Colonic mucosa (tissue), 4 donors: ENCODE results near the gene MAVS. TPM values are rescaled to one million over a fixed set of nuclear protein-coding genes. Genes with fewer than 3 reads are reported as not detected.
A peak's percentile ranks its signal among the peaks of the same experiment; 100 is the strongest.

ENCODE experiments used
- DNase-seq: peaks from one replicate; pipeline ENCODE4 v3.0.0-alpha.2; 2020
- H3K27ac ChIP-seq: fragments of 200-600 bp; one replicate; pipeline ENCODE4 v1.8.0; 2021
- H3K27me3 ChIP-seq: fragments of 200-600 bp; one replicate; pipeline ENCODE4 v1.8.0; 2021
- H3K36me3 ChIP-seq: fragments of 200-600 bp; one replicate; pipeline ENCODE4 v1.8.0; 2021
- H3K4me1 ChIP-seq: fragments of 200-600 bp; one replicate; pipeline ENCODE4 v1.8.0; 2021; ENCODE audit warnings: mild to moderate bottlenecking
- H3K4me3 ChIP-seq: fragments of 200-600 bp; one replicate; pipeline ENCODE4 v1.8.0; 2021
- H3K9ac ChIP-seq, 2 donors: one replicate each; pipeline ENCODE4 v1.7.0; 2013; ENCODE audit warnings: control low read depth in 2 of 2, low read depth in 2 of 2, low read length in 2 of 2
- H3K9me3 ChIP-seq: fragments of 200-600 bp; one replicate; pipeline ENCODE4 v1.8.0; 2021
- intact Hi-C: fragments of 100-400 bp; cut with DNase I; formaldehyde crosslinking; loops from one replicate; pipeline ENCODE4 v1.14.1; 2022
- total RNA-seq, 2 donors: library from RNA; stranded (reverse); fragmentation: NEBNext Ultra II Directional in 1 of 2; extraction: Animal tissue kit (Norgen Biotek cat#: 25700) in 1 of 2; gene quantifications; one replicate each; pipeline ENCODE4 v1.2.1, GENCODE V29; 2021
- TF ChIP-seq, protein P1 (sequence below): fragments of 200-600 bp; IDR thresholded peaks from one replicate; pipeline ENCODE4 v1.8.0; 2022; ENCODE audit warnings: antibody characterized with exemption, mild to moderate bottlenecking
- donor health status: healthy.
- donor health status: DM: no; HTN: no; CAD: no.
- donor health status: DM: no; HTN: no; CAD: no.

MAVS gene
- total RNA-seq, 2 donors from 2014 or later: 46.2 to 70.7 TPM

DNA sequence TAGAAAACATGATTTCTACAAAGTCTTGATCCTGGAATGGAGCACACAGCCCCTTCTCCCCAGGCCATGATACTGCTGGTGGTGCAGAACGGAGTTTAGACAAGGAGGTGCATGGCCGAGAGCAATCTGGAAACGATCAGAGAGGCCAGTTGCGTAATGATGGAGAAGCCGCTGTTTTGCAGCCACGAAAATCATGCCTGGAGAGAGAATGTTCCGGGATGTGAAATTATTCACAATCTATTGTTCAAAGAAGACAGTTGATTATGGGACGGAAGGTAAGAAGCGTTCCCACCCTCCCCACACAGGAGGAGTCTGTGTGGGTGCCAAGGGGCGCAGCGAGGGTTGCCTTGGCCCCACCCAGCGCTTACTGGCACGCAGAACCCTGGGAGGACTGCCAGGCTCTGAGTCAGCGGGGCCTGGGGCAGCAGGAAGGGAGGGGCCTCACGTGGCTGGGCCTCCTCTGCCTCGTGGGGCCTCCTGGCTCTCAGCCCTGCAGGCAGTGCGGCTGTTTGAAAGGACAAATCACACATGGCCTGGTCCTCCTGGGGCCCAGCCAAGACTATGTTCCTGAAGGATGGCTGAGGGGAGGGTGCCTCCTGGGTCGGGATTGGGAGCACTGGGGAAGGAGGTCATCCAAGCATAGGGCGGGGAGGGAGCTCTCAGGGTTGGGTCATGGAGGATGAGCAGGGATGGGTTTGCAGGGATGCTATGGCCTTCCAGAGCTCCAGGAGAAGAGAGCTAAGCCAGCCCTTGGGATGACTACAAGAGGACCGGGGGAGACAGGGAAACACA lies 35.0 kb upstream of the MAVS start:
- peak; percentile 99 for DNase-seq
- no peaks in the 10 kb centered on the region for H3K27me3 ChIP-seq
- H3K9me3 ChIP-seq: no peaks in the 10 kb centered on the region
- intact Hi-C loops: no loop called here
- TF ChIP-seq, protein P1, sequence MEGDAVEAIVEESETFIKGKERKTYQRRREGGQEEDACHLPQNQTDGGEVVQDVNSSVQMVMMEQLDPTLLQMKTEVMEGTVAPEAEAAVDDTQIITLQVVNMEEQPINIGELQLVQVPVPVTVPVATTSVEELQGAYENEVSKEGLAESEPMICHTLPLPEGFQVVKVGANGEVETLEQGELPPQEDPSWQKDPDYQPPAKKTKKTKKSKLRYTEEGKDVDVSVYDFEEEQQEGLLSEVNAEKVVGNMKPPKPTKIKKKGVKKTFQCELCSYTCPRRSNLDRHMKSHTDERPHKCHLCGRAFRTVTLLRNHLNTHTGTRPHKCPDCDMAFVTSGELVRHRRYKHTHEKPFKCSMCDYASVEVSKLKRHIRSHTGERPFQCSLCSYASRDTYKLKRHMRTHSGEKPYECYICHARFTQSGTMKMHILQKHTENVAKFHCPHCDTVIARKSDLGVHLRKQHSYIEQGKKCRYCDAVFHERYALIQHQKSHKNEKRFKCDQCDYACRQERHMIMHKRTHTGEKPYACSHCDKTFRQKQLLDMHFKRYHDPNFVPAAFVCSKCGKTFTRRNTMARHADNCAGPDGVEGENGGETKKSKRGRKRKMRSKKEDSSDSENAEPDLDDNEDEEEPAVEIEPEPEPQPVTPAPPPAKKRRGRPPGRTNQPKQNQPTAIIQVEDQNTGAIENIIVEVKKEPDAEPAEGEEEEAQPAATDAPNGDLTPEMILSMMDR: no peak
- H3K4me3 ChIP-seq: peak overlapping the region; percentile 6
- H3K36me3 ChIP-seq: no peaks in the 10 kb centered on the region
- peak overlapping the region; percentile 90 for H3K27ac ChIP-seq
- H3K9ac ChIP-seq: peak overlapping the region; percentile 40 to 92
- H3K4me1 ChIP-seq: peaks cover 36% of the 10 kb centered on the region

DNA sequence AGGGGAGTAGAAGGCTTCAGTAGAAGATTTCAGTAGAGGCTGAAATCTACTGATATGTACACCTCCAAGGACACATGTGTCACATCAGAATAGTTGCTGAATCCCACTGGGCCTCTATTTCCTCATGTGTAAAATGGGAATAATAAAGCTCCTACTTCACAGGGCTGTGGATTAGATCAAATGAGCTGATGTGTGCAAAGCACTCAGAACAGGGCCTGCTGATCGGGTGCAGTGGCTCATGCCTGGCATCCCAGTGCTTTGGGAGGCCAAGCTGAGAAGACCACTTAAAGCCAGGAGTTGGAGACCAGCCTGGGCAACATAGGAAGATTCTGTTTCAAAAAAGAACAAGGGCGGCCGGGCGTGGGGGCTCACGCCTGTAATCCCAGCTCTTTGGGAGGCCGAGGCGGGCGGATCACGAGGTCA lies 34.4 kb upstream of the MAVS start:
- peak overlapping the region; percentile 27 to 69 for H3K9ac ChIP-seq
- H3K9me3 ChIP-seq: no peaks in the 10 kb centered on the region
- intact Hi-C loops: no loop called here
- TF ChIP-seq, protein P1: no peak
- peaks cover 30% of the 10 kb centered on the region for H3K4me1 ChIP-seq
- H3K27ac ChIP-seq: peak overlapping the region; percentile 90
- no peak for DNase-seq
- no peak overlapping the region for H3K4me3 ChIP-seq
- no peaks in the 10 kb centered on the region for H3K36me3 ChIP-seq
- no peaks in the 10 kb centered on the region for H3K27me3 ChIP-seq

DNA sequence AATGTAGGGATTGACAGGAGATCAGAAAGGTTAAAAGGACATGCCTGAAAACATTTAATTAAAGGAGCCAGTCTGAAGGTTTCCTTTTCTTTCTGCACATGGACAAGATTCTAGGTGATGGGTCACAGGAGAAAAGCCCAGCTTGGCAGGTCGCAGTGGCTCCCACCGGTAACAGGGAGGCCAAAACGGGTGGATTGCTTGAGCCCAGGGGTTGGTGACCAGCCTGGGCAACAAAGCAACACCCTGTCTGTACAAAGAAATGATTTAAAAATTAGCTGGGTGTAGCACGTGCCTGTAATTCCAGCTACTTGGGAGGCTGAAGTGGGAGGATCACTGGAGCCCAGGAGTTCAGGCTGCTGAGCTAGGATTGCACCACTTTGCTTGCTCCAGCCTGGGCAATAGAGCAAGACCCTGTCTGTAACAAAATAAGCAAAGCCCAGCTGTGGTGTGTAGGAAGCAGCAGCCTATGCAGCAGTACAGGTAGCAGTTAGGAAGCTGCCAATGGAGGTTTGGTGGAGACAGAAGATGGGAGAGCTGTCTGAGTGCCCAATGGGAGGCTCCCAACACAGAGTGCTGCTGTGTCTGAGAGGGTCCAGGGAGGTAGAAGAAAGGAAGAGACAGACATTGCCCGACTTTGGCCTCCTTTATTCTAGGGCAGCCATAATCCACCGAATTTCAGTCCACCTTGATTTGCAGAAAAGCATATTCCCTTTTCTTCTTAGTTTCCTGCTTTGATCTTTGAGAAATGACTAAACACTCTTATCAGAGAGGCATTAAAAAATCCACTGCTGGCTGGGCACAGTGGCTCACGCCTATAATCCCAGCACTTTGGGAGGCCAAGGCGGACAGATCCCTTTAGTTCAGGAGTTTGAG lies 33.4 kb upstream of the MAVS start:
- Histone ChIP-seq H3K27ac (peak overlapping the region; percentile 90), H3K4me3 (no peak overlapping the region), H3K9me3 (no peaks in the 10 kb centered on the region), H3K27me3 (no peaks in the 10 kb centered on the region), H3K9ac (peak overlapping the region in 1 of 2 donors; percentile 70), H3K36me3 (no peaks in the 10 kb centered on the region), H3K4me1 (peaks cover 23% of the 10 kb centered on the region)
- intact Hi-C loops: no loop called here
- TF ChIP-seq, protein P1: no peak
- DNase-seq: no peak

DNA sequence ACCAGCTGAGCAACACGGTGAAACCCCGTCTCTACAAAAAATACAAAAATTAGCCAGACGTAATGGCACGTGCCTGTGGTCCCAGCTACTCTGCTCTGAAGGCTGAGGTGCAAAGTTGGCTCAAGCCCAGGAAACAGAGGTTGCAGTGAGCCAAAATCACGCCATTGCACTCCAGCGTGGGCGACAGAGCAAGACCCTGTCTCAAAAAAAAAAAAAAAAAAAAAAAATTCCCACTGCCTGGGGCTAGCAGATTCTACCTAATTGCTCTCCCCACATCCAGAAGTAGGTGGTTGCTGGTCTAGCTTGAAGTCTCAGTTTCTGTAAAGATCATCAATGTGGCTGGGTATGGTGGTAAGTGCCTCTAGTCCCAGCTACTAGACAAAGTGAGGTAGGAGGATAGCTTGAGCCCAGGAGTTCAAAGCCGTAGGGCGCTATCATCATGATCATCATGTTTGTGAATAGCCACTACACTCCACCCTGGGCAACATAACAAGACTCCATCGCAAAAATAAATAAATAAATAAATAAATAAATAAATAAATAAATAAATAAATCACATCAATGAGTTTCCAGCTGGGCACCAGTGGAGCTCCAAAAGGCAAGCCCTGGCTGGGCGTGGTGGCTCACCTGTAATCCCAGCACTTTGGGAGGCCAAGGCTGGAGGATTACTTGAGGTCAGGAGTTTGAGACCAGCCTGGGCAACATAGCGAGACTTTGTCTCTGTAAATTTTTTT lies 32.6 kb upstream of the MAVS start:
- Histone ChIP-seq H3K27ac (peak overlapping the region; percentile 90), H3K4me1 (peaks cover 29% of the 10 kb centered on the region), H3K9ac (peak overlapping the region in 1 of 2 donors; percentile 70), H3K9me3 (no peaks in the 10 kb centered on the region), H3K27me3 (no peaks in the 10 kb centered on the region), H3K36me3 (no peaks in the 10 kb centered on the region), H3K4me3 (no peak overlapping the region)
- no peak for DNase-seq
- TF ChIP-seq, protein P1: no peak
- intact Hi-C loops: no loop called here

DNA sequence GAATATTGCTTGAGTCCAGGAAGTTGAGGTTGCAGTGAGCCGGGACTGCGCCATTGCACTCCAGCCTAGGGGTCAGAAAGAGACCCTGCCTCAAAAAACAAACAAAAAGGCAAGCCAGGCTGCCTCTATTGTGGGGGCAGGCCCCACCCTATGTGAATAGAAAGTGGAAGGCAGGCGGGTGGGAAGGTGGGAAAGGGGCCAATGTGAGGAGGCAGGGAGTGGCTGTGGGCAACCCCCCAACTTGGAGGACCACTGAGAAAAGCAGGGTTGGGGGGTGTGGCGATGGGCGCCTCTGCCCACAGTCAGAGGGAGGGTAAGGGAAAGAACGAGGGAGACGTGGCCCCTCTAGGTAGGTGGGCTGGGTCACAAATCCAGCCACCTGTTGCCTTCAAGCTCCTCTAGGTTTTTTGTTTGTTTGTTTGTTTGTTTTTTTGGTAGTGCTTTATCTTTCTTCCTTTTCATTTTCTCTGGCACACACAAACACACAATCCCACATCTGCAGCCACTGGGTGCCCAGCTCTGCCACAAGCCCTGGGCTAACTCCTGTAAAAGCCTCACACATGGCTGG lies 31.6 kb upstream of the MAVS start:
- no peak for DNase-seq
- Histone ChIP-seq H3K36me3 (no peaks in the 10 kb centered on the region), H3K9me3 (no peaks in the 10 kb centered on the region), H3K4me3 (no peak overlapping the region), H3K27me3 (no peaks in the 10 kb centered on the region), H3K4me1 (peaks cover 29% of the 10 kb centered on the region), H3K27ac (no peak overlapping the region), H3K9ac (no peak overlapping the region)
- TF ChIP-seq, protein P1: no peak
- intact Hi-C loops: no loop called here
